Measurements from ENCODE around the gene LRRC1.
"Not testable (repeated sequence)": the region's sequence is repeated elsewhere in the genome, so short reads cannot be mapped to it uniquely, and the experiment has no call there.

LRRC1 gene

GRCh38 chr6:53795340-53795701, 516 bp downstream of the LRRC1 start:
- Mint-ChIP-seq H3K4me3 (peak overlapping the region; percentile 95), H3K9me3 (no peaks in the 10 kb centered on the region), H3K27ac (ENCODE audit: low read depth) (no peak overlapping the region), H3K27me3 (peaks cover 13% of the 10 kb centered on the region), H3K36me3 (ENCODE audit: insufficient read depth) (peaks cover 6% of the 10 kb centered on the region), H3K4me1 (peaks cover 33% of the 10 kb centered on the region)
- no peak for ATAC-seq (replicated peaks; ENCODE audit: extremely low read depth, poor library complexity, severe bottlenecking)
- no peak for DNase-seq (ENCODE audit: low spot score in 2 of 2)

- Mint-ChIP-seq H3K9me3 (no peaks in the 10 kb centered on the region), H3K27ac (ENCODE audit: low read depth) (no peak overlapping the region), H3K4me1 (peaks cover 33% of the 10 kb centered on the region), H3K4me3 (peak overlapping the region; percentile 95), H3K36me3 (ENCODE audit: insufficient read depth) (peaks cover 6% of the 10 kb centered on the region), H3K27me3 (peaks cover 8% of the 10 kb centered on the region)
- ATAC-seq (replicated peaks; ENCODE audit: extremely low read depth, poor library complexity, severe bottlenecking) (no peak), DNase-seq (ENCODE audit: low spot score in 2 of 2) (no peak)
Observed at GRCh38 chr6:53795702-53796450, 1.1 kb downstream of the LRRC1 start.

- DNase-seq (ENCODE audit: low spot score in 2 of 2) = no peak
- Mint-ChIP-seq H3K36me3 (ENCODE audit: insufficient read depth) (peaks cover 6% of the 10 kb centered on the region), H3K4me3 (peak overlapping the region; percentile 95), H3K9me3 (no peaks in the 10 kb centered on the region), H3K4me1 (peaks cover 33% of the 10 kb centered on the region), H3K27ac (ENCODE audit: low read depth) (no peak overlapping the region), H3K27me3 (peaks cover 2% of the 10 kb centered on the region)
- ATAC-seq (replicated peaks; ENCODE audit: extremely low read depth, poor library complexity, severe bottlenecking) = no peak
Observed at GRCh38 chr6:53796451-53796780, 1.6 kb downstream of the LRRC1 start.

- ATAC-seq (replicated peaks; ENCODE audit: extremely low read depth, poor library complexity, severe bottlenecking) (no peak), DNase-seq (ENCODE audit: low spot score in 2 of 2) (no peak)
- Mint-ChIP-seq H3K4me1 (peaks cover 33% of the 10 kb centered on the region), H3K9me3 (no peaks in the 10 kb centered on the region), H3K4me3 (peak overlapping the region; percentile 95), H3K27me3 (no peaks in the 10 kb centered on the region), H3K27ac (ENCODE audit: low read depth) (no peak overlapping the region), H3K36me3 (ENCODE audit: insufficient read depth) (peaks cover 6% of the 10 kb centered on the region)
Observed at GRCh38 chr6:53796791-53797190, 2.0 kb downstream of the LRRC1 start.

GRCh38 chr6:53797304-53797703, 2.5 kb downstream of the LRRC1 start:
- no peak for DNase-seq (ENCODE audit: low spot score in 2 of 2)

GRCh38 chr6:53799340-53799739, 4.5 kb downstream of the LRRC1 start:
- Mint-ChIP-seq H3K27me3 (no peaks in the 10 kb centered on the region), H3K4me3 (no peak overlapping the region), H3K36me3 (ENCODE audit: insufficient read depth) (peaks cover 2% of the 10 kb centered on the region), H3K27ac (ENCODE audit: low read depth) (no peak overlapping the region), H3K4me1 (peaks cover 18% of the 10 kb centered on the region), H3K9me3 (no peaks in the 10 kb centered on the region)
- ATAC-seq (replicated peaks; ENCODE audit: extremely low read depth, poor library complexity, severe bottlenecking) (no peak), DNase-seq (ENCODE audit: low spot score in 2 of 2) (no peak)

More at GRCh38 chr6:53797304-53797703, 2.5 kb downstream of the LRRC1 start:
- no peak for ATAC-seq (replicated peaks; ENCODE audit: extremely low read depth, poor library complexity, severe bottlenecking)
- Mint-ChIP-seq H3K27me3 (no peaks in the 10 kb centered on the region), H3K4me1 (peaks cover 33% of the 10 kb centered on the region), H3K4me3 (no peak overlapping the region), H3K27ac (ENCODE audit: low read depth) (no peak overlapping the region), H3K9me3 (no peaks in the 10 kb centered on the region), H3K36me3 (ENCODE audit: insufficient read depth) (peaks cover 6% of the 10 kb centered on the region)

- Mint-ChIP-seq H3K9me3 (no peaks in the 10 kb centered on the region), H3K27ac (ENCODE audit: low read depth) (no peak overlapping the region), H3K27me3 (no peaks in the 10 kb centered on the region), H3K4me1 (peaks cover 15% of the 10 kb centered on the region), H3K36me3 (ENCODE audit: insufficient read depth) (peaks cover 2% of the 10 kb centered on the region), H3K4me3 (no peak overlapping the region)
- DNase-seq (ENCODE audit: low spot score in 2 of 2) = no peak
- no peak for ATAC-seq (replicated peaks; ENCODE audit: extremely low read depth, poor library complexity, severe bottlenecking)
Observed at GRCh38 chr6:53801022-53801421, 6.2 kb downstream of the LRRC1 start.

- DNase-seq (ENCODE audit: low spot score in 2 of 2) (no peak), ATAC-seq (replicated peaks; ENCODE audit: extremely low read depth, poor library complexity, severe bottlenecking) (no peak)
- H3K4me3 Mint-ChIP-seq = no peak overlapping the region
- H3K27me3 Mint-ChIP-seq = no peaks in the 10 kb centered on the region
- H3K27ac Mint-ChIP-seq (ENCODE audit: low read depth) = no peak overlapping the region
- H3K9me3 Mint-ChIP-seq = no peaks in the 10 kb centered on the region
- H3K36me3 Mint-ChIP-seq (ENCODE audit: insufficient read depth) = peaks cover 2% of the 10 kb centered on the region
- H3K4me1 Mint-ChIP-seq = peaks cover 6% of the 10 kb centered on the region
Observed at GRCh38 chr6:53802582-53802981, 7.8 kb downstream of the LRRC1 start.

- DNase-seq (ENCODE audit: low spot score in 2 of 2) = no peak
- H3K4me1 Mint-ChIP-seq = peaks cover 6% of the 10 kb centered on the region
- no peaks in the 10 kb centered on the region for H3K27me3 Mint-ChIP-seq
- peaks cover 2% of the 10 kb centered on the region for H3K36me3 Mint-ChIP-seq (ENCODE audit: insufficient read depth)
- no peak overlapping the region for H3K4me3 Mint-ChIP-seq
- H3K27ac Mint-ChIP-seq (ENCODE audit: low read depth) = no peak overlapping the region
- H3K9me3 Mint-ChIP-seq = no peaks in the 10 kb centered on the region
- no peak for ATAC-seq (replicated peaks; ENCODE audit: extremely low read depth, poor library complexity, severe bottlenecking)
Observed at GRCh38 chr6:53803081-53803860, 8.5 kb downstream of the LRRC1 start.

GRCh38 chr6:53805016-53805415, 10.2 kb downstream of the LRRC1 start:
- H3K36me3 Mint-ChIP-seq (ENCODE audit: insufficient read depth) = peaks cover 2% of the 10 kb centered on the region
- no peaks in the 10 kb centered on the region for H3K27me3 Mint-ChIP-seq
- no peaks in the 10 kb centered on the region for H3K9me3 Mint-ChIP-seq
- no peak for ATAC-seq (replicated peaks; ENCODE audit: extremely low read depth, poor library complexity, severe bottlenecking)
- H3K27ac Mint-ChIP-seq (ENCODE audit: low read depth) = no peak overlapping the region
- peaks cover 6% of the 10 kb centered on the region for H3K4me1 Mint-ChIP-seq
- no peak overlapping the region for H3K4me3 Mint-ChIP-seq
- DNase-seq (ENCODE audit: low spot score in 2 of 2) = no peak

- H3K27me3 Mint-ChIP-seq = no peaks in the 10 kb centered on the region
- peaks cover 6% of the 10 kb centered on the region for H3K4me1 Mint-ChIP-seq
- H3K4me3 Mint-ChIP-seq = no peak overlapping the region
- H3K36me3 Mint-ChIP-seq (ENCODE audit: insufficient read depth) = peaks cover 2% of the 10 kb centered on the region
- DNase-seq (ENCODE audit: low spot score in 2 of 2) = no peak
- no peak overlapping the region for H3K27ac Mint-ChIP-seq (ENCODE audit: low read depth)
- H3K9me3 Mint-ChIP-seq = no peaks in the 10 kb centered on the region
- ATAC-seq (replicated peaks; ENCODE audit: extremely low read depth, poor library complexity, severe bottlenecking) = no peak
Observed at GRCh38 chr6:53805725-53806124, 10.9 kb downstream of the LRRC1 start.

GRCh38 chr6:53807606-53808005, 12.8 kb downstream of the LRRC1 start:
- H3K27ac Mint-ChIP-seq (ENCODE audit: low read depth); DNase-seq (ENCODE audit: low spot score in 2 of 2); H3K27me3 Mint-ChIP-seq; H3K4me1 Mint-ChIP-seq; H3K36me3 Mint-ChIP-seq (ENCODE audit: insufficient read depth); H3K4me3 Mint-ChIP-seq; ATAC-seq (replicated peaks; ENCODE audit: extremely low read depth, poor library complexity, severe bottlenecking); H3K9me3 Mint-ChIP-seq: not testable (repeated sequence)

- peaks cover 2% of the 10 kb centered on the region for H3K36me3 Mint-ChIP-seq (ENCODE audit: insufficient read depth)
- no peak for ATAC-seq (replicated peaks; ENCODE audit: extremely low read depth, poor library complexity, severe bottlenecking)
- no peaks in the 10 kb centered on the region for H3K27me3 Mint-ChIP-seq
- H3K4me3 Mint-ChIP-seq = no peak overlapping the region
- DNase-seq (ENCODE audit: low spot score in 2 of 2) = no peak
- H3K9me3 Mint-ChIP-seq = no peaks in the 10 kb centered on the region
- peaks cover 11% of the 10 kb centered on the region for H3K4me1 Mint-ChIP-seq
- H3K27ac Mint-ChIP-seq (ENCODE audit: low read depth) = no peak overlapping the region
Observed at GRCh38 chr6:53808302-53808881, 13.6 kb downstream of the LRRC1 start.

Data from central memory CD8-positive, alpha-beta T cell (primary cell).